Astrocyte (in vitro differentiated cells and primary cell): ENCODE results near the gene POLR2H. TPM values are rescaled to one million over a fixed set of nuclear protein-coding genes. Genes with fewer than 3 reads are reported as not detected.

ENCODE experiments used
- DNase-seq: peaks from one replicate; pipeline ENCODE4 v3.0.0-alpha.2; 2010; ENCODE audit warnings: low read depth
- FAIRE-seq: peaks from 2 replicates; lab custom pipeline; 2011; peaks lifted over from hg19 to GRCh38; lab: Jason Lieb, UNC
- H2AFZ ChIP-seq: 2 replicates; pipeline ENCODE4 v1.6.0; 2012; ENCODE audit warnings: low read depth, low read length, inconsistent platforms
- H3K27ac ChIP-seq: 2 replicates; pipeline ENCODE4 v1.5.1; 2011; ENCODE audit warnings: low read depth, low read length, inconsistent platforms
- H3K27me3 ChIP-seq: 2 replicates; pipeline ENCODE4 v1.6.0; 2011; ENCODE audit warnings: low read length, inconsistent platforms; ENCODE audit not compliant: insufficient read depth
- H3K36me3 ChIP-seq: 2 replicates; pipeline ENCODE4 v1.5.1; 2011; ENCODE audit warnings: low read length, inconsistent platforms; ENCODE audit not compliant: insufficient read depth
- H3K4me1 ChIP-seq: 2 replicates; pipeline ENCODE4 v1.5.1; 2011; ENCODE audit warnings: low read length, inconsistent platforms; ENCODE audit not compliant: insufficient read depth
- H3K4me2 ChIP-seq: 2 replicates; pipeline ENCODE4 v1.6.0; 2012; ENCODE audit warnings: low read length, inconsistent platforms
- H3K4me3 ChIP-seq: 2 replicates; pipeline ENCODE4 v1.5.1; 2011; ENCODE audit warnings: low read depth, mild to moderate bottlenecking, low read length, inconsistent platforms; ENCODE audit not compliant: insufficient read depth
- H3K79me2 ChIP-seq: 2 replicates; pipeline ENCODE4 v1.6.0; 2012; ENCODE audit warnings: mild to moderate bottlenecking, low read length, inconsistent platforms; ENCODE audit not compliant: insufficient read depth
- H3K9ac ChIP-seq: 2 replicates; pipeline ENCODE4 v1.6.0; 2012; ENCODE audit warnings: mild to moderate bottlenecking, low read length, inconsistent platforms
- H3K9me3 ChIP-seq: 2 replicates; pipeline ENCODE4 v1.5.1; 2012; ENCODE audit warnings: low read depth, mild to moderate bottlenecking, low read length, inconsistent platforms; ENCODE audit not compliant: insufficient read depth
- H4K20me1 ChIP-seq: 2 replicates; pipeline ENCODE4 v1.6.0; 2012; ENCODE audit warnings: low read length, inconsistent platforms; ENCODE audit not compliant: insufficient read depth
- H3K27ac Mint-ChIP-seq: one replicate; pipeline ENCODE4 v1.8.0; 2021; ENCODE audit warnings: mild to moderate bottlenecking, mixed read lengths; ENCODE audit not compliant: unreplicated experiment
- H3K27me3 Mint-ChIP-seq: one replicate; pipeline ENCODE4 v1.8.0; 2021; ENCODE audit warnings: low read depth, mixed read lengths; ENCODE audit not compliant: unreplicated experiment
- H3K36me3 Mint-ChIP-seq: one replicate; pipeline ENCODE4 v1.8.0; 2021; ENCODE audit warnings: low read depth, mixed read lengths; ENCODE audit not compliant: unreplicated experiment
- H3K4me1 Mint-ChIP-seq: one replicate; pipeline ENCODE4 v1.8.0; 2021; ENCODE audit warnings: low read depth, mixed read lengths; ENCODE audit not compliant: unreplicated experiment
- H3K4me3 Mint-ChIP-seq: one replicate; pipeline ENCODE4 v1.8.0; 2021; ENCODE audit warnings: mild to moderate bottlenecking, moderate library complexity, mixed read lengths; ENCODE audit not compliant: unreplicated experiment
- H3K9me3 Mint-ChIP-seq: one replicate; pipeline ENCODE4 v1.8.0; 2021; ENCODE audit warnings: mild to moderate bottlenecking, mixed read lengths; ENCODE audit not compliant: unreplicated experiment
- CTCF ChIP-seq: IDR thresholded peaks from 2 replicates; pipeline ENCODE4 v1.5.1; 2011; ENCODE audit warnings: low read depth, mild to moderate bottlenecking, inconsistent platforms, low read length, moderate library complexity; ENCODE audit not compliant: insufficient read depth
- EZH2 ChIP-seq: IDR thresholded peaks from 2 replicates; pipeline ENCODE4 v1.6.1; 2012; ENCODE audit warnings: mild to moderate bottlenecking, low read length, inconsistent platforms; ENCODE audit not compliant: insufficient read depth
- total RNA-seq: library from RNA; stranded (reverse); gene quantifications from 2 replicates; pipeline ENCODE4 v1.2.1, GENCODE V29; 2021

Gene POLR2H
- total RNA-seq, 1 donor from 2014 or later: 63.2 TPM

GRCh38 chr3:184343200-184343876 is 18.2 kb upstream of the POLR2H start:
- Mint-ChIP-seq H3K4me1 (peaks cover 39% of the 10 kb centered on the region), H3K27ac (no peak overlapping the region), H3K36me3 (peaks cover 18% of the 10 kb centered on the region), H3K27me3 (no peaks in the 10 kb centered on the region), H3K4me3 (peak overlapping the region; percentile 60), H3K9me3 (no peaks in the 10 kb centered on the region)
- no peaks in the 10 kb centered on the region for H3K27me3 ChIP-seq
- H3K9ac ChIP-seq: no peak overlapping the region
- no peak overlapping the region for H3K27ac ChIP-seq
- peak overlapping the region; percentile 19 for H3K4me2 ChIP-seq
- H3K4me3 ChIP-seq: no peak overlapping the region
- FAIRE-seq: no peak
- peaks cover 38% of the 10 kb centered on the region for H3K4me1 ChIP-seq
- no peaks in the 10 kb centered on the region for H3K36me3 ChIP-seq
- TF ChIP-seq CTCF (no peak), EZH2 (no peak)
- no peak overlapping the region for H2AFZ ChIP-seq
- H3K9me3 ChIP-seq: no peaks in the 10 kb centered on the region
- no peak for DNase-seq
- H3K79me2 ChIP-seq: peaks cover 8% of the 10 kb centered on the region
- peaks cover 31% of the 10 kb centered on the region for H4K20me1 ChIP-seq

GRCh38 chr3:184344579-184345316 is 16.8 kb upstream of the POLR2H start:
- no peaks in the 10 kb centered on the region for H3K36me3 ChIP-seq
- H3K27me3 ChIP-seq: no peaks in the 10 kb centered on the region
- peaks cover 20% of the 10 kb centered on the region for H3K36me3 Mint-ChIP-seq
- H3K9me3 Mint-ChIP-seq: no peaks in the 10 kb centered on the region
- peaks cover 26% of the 10 kb centered on the region for H4K20me1 ChIP-seq
- peaks cover 40% of the 10 kb centered on the region for H3K4me1 Mint-ChIP-seq
- no peak overlapping the region for H3K4me3 ChIP-seq
- H3K27ac Mint-ChIP-seq: no peak overlapping the region
- no peak overlapping the region for H3K9ac ChIP-seq
- H3K27ac ChIP-seq: no peak overlapping the region
- no peak for TF ChIP-seq EZH2
- TF ChIP-seq CTCF: no peak
- H3K4me2 ChIP-seq: no peak overlapping the region
- no peak overlapping the region for H3K4me3 Mint-ChIP-seq
- peaks cover 3% of the 10 kb centered on the region for H3K79me2 ChIP-seq
- DNase-seq (no peak), FAIRE-seq (no peak)
- H3K4me1 ChIP-seq: peaks cover 28% of the 10 kb centered on the region
- H3K9me3 ChIP-seq: no peaks in the 10 kb centered on the region
- H2AFZ ChIP-seq: no peak overlapping the region
- H3K27me3 Mint-ChIP-seq: no peaks in the 10 kb centered on the region
